ENCODE measurements around the gene ZNF292. TPM values are rescaled to one million over a fixed set of nuclear protein-coding genes. Genes with fewer than 3 reads are reported as not detected.
"Not testable (repeated sequence)": the region's sequence is repeated elsewhere in the genome, so short reads cannot be mapped to it uniquely, and the experiment has no call there.

ZNF292 gene
- 124 TPM for total RNA-seq

DNA sequence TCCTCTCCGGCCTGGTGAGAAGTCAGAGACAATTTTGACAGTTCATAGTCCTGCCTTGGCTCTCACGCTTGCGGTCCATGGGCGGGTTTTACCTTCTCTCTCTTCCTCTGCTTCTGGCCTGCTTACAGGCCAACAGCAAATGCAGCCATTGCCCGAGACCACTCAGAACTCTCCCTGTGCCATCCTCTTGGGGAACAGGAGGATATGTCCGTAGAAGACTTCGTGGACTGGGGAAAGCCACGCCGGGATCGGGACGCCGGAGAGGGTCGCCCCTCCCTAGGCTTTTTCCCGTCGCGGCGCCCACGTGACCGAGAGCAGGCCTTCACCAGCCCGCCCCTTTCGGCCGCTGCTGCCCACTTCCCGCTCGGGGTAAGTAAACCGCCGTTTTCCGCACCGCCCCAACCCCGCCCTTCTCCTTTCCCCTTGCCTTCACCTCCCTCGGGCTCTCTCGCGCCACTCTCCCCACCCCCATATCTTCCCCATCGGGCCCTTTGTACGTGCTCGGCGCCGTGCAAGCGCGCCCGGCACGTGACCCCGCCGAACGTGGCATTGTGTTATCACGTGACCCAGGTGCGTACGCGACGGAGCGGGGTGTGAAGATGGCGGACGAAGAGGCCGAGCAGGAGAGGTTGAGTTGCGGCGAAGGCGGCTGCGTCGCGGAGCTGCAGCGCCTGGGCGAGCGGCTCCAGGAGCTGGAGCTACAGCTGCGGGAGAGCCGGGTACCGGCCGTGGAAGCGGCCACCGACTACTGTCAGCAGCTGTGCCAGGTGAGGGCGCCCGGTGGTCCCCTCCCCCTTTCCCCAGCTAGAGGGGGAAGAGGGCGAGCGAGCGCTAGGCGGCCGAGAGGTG lies at the start of gene ZNF292:
ZNF292 (plus strand) TSS at position 573 of the 849 bp plus-strand sequence; CDS start at position 600, 27 bp downstream.
- peak; percentile 77 to 81 for DNase-seq (ENCODE audit: low spot score in 2 of 2)
- FAIRE-seq, result no peak

DNA sequence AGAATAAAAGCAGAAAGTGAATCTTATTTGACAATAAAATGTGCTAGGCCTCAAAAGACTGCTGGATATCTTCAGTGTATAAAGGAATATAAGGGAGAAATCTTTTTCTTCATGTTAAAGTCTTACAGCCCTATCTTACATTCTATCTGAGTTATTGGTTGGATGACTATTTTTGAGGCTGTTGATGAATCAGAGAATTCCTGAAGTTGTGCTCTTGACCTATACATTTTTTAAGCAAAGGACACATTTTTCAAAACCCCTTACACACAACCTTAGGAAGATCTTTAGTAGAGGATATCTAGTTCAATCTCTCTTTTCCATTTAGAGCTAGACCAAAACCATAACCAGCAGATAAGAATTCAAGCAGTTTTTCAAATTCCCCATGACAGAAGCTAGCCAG lies 49.5 kb upstream of the ZNF292 start:
- FAIRE-seq (no peak), DNase-seq (ENCODE audit: low spot score in 2 of 2) (no peak)

DNA sequence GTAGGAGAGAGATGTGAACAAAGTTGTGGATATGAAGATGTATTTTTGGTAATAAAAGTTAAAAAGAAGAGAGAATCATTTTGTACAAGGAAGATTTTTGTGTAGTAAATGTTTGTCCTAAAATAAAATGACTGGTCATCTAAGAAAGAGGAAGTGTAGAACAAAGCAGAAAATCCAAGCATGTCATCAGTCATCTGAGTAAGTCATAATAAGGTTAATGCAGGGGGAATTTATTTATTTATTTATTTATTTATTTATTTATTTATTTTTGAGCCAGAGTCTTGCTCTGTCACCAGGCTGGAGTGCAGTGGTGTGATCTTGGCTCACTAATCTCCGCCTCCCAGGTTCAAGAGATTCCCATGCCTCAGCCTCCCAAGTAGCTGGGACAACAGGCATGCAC lies 44.7 kb upstream of the ZNF292 start:
- no peak for DNase-seq (ENCODE audit: low spot score in 2 of 2)
- no peak for FAIRE-seq

DNA sequence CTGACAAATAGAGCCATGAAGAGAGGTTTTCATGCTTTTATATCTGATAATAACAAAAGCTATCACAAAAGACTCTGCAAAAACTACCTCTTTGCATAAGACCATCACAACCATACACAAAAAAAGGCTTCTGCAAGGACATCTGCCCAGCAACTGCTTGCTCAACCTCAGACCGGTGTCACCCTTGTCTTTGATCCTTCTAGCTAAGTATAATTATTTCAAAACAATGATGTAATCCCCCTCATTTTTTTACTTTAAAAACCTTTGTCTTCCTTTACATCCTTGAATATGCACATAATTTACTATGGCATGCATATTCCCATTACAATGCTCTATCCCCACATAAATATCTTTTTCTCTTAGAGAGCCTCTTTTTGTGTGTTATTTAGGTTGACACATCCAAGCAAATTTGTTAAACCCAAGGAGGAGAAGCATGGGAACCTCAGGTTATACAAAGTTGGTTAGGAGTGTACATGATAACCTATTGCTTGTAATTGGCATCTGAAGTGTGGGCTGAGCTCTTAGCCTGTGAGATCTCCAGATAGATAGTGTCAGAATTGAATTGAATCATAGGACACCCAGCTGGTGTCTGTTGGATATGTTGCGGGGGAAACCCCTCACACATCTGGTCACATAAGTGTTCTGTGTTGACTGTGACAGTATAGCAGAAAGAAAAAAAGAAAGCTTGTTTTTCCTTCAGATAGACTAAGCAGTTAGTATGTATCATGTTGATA lies 39.8 kb upstream of the ZNF292 start:
- no peak for FAIRE-seq
- no peak for DNase-seq (ENCODE audit: low spot score in 2 of 2)

DNA sequence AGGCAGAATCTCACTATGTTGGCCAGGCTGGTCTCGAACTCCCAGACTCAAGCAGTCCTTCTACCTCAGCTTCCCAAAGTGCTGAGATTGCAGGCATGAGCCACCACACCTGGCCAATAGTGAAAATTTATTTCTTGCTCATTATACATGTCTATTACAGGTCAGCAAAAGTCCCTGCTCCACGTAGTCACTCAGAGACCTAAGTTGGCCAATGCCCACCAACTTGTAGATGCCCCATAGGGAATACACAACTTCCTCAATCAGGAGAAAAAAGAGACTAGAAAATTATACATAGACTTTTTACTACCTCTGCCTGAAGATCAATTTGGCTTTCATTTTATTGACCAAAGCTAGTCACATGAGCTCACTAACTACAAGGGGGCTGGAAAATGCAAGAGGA lies 38.4 kb upstream of the ZNF292 start:
- DNase-seq (ENCODE audit: low spot score in 2 of 2) (no peak), FAIRE-seq (no peak)

DNA sequence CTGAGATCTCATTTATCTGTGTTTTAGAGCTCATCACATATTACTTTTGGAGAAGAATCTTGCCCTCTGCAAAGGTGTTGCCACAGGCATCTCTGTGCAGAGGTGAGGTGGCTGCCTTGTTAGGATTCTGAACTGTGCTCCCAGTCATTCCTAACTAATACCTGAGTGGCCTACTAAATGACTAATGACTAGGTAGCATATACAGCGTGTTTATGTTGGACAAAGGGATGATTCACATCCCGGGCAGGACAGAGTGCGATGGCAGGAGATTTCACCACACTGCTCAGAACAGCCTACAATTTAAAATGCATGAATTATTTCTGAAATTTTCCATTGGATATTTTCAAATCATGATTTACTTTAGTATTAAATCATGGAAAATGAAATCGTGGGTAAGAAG lies 37.3 kb upstream of the ZNF292 start:
- no peak for DNase-seq (ENCODE audit: low spot score in 2 of 2)
- no peak for FAIRE-seq

DNA sequence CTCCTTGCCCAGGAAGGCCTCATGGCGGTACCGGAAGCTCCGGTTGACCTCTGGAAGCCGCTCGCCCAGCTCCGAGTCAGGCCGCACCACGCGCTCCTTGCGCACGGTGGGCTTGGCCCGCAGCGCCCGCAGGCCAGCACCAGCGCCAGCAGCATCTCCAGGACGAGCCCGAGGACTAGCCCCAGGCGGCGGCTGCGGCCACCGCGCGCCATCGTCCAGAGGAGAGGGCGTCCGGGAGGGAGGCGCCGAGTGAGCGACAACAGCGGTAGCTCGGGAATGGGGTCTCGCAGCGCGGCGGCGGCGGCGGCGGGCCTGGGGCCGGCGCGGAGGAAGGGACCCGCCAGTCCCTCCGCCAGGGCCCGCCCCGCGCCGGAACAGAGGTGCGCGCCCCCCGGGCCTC lies 32.9 kb upstream of the ZNF292 start:
- FAIRE-seq (no peak), DNase-seq (ENCODE audit: low spot score in 2 of 2) (no peak)

DNA sequence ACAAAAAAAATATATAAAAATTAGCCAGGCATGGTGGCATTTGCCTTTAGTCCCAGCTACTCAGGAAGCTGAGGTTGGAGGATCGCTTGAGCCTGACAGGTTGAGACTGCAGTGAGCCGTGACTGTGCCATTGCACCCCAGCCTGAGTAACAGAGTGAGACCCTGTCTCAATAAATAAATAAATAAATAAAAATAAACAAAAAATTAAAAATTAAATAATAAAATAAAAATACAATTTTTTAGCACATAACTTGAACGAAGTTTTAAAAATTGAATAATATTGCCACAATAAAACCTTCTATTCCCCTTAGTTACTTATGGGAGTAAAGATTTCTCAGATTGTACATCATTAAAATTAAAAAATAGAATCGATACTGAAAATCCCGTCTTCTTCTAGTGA lies 31.3 kb upstream of the ZNF292 start:
- DNase-seq (ENCODE audit: low spot score in 2 of 2) (no peak), FAIRE-seq (peak; percentile 24)

DNA sequence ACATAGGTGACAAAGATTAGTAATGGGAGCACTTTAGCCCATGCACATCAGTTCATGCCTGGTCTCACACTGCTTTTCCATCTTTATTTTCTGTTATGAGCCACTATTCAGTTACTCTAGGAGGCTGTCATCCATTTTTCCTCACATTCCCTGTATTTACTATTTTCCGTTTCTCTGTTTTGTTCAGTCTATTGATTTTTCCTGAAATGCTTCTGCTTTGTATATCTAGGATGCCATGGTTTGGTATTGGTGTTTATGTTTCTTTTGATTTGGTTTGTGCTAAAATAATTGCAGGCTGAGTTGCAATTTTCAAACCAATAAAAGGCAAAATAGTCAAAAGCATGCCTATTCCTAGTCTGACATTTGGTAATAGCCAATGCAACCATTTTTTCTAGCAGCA lies 28.9 kb upstream of the ZNF292 start:
- DNase-seq (ENCODE audit: low spot score in 2 of 2) (no peak), FAIRE-seq (no peak)

DNA sequence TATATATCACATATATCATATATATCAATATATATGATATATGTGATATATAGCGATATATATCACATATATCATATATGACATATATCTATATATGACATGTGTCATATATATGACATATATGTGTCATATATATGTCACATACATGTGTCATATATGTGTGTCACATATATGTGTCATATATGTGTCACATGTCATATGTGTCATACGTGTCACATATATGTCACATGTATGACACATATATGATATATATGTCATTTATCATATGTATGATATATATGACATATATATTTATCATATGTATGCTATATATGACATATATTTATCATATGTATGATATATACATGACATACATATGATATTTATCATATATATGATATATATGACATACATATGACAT lies 27.6 kb upstream of the ZNF292 start:
- no peak for DNase-seq (ENCODE audit: low spot score in 2 of 2)
- FAIRE-seq, result no peak

DNA sequence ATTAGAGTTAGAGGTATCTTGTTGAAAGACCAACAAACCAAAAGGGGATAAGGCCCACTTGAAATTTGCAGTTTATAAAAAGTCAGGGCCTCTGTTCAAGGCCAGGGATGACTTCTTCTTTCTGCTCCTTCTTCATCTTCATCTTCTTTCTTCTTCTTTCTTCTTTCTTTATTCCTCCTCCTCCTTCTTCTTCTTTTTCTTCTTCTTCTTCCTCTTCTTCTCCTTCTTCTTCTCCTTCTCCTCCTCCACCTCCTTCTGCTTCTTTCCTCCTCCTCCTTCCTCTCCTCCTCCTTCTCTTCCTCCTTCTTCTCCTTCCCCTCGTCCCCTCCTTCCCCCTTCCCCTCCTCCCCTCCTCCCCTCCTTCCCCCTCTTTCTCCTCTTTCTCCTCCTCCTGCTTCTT lies 18.4 kb upstream of the ZNF292 start:
- FAIRE-seq (no peak), DNase-seq (ENCODE audit: low spot score in 2 of 2) (no peak)

DNA sequence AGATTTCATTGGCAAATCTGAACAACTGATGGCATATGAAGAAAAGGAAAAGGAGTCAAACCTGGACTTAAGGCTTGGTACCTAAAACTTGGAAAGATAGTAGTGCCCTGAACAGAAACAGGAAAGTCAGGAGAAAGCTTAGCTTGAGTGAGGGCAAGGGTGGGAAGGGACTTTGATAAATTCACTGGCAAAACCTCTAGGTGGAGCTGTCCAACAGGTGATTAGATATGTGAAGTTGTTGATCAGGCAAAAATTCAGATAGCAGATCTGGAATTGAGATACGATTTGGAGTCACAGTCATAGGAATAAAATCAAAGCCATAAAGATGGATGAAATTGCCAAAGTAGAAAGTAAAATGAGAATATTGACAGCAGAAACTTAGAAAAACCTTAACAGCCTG lies 16.1 kb upstream of the ZNF292 start:
- no peak for FAIRE-seq
- DNase-seq (ENCODE audit: low spot score in 2 of 2), result peak in 1 of 2 donors; percentile 35

DNA sequence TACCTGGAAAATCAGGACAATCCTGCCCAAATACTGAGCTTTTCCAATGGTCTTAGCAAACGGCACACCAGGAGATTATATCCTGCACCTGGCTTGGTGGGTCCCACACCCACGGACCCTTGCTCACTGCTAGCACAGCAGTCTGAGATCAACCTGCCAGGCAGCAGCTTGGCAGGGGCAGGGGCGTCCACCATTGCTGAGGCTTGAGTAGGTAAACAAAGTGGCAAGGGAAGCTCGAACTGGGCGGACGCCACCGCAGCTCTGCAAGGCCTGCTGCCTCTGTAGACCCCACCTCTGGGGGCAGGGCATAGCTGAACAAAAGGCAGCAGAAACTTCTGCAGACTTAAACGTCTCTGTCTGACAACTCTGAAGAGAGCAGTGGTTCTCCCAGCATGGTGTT lies 15.4 kb upstream of the ZNF292 start:
- not testable (repeated sequence) for FAIRE-seq; DNase-seq (ENCODE audit: low spot score in 2 of 2)

DNA sequence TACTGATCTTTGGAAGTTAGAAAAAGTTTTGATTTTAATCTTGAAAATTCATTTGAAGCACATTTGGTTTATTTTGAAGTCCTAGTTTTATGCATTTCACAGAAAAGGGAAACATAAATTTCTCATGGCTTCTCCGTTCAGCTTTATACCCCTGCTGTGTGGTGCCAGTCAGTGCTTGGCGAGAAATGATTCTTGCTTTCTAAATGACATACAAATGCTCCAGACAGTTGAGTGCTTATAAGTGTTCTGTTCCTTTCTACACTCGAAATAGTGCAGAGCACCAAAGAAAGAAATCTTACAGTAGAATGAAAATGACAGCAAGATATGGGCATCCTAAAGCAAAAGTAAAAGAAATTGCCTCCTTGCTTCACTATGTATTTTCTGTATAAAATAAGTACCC lies 9.0 kb upstream of the ZNF292 start:
- DNase-seq (ENCODE audit: low spot score in 2 of 2), result no peak
- no peak for FAIRE-seq

DNA sequence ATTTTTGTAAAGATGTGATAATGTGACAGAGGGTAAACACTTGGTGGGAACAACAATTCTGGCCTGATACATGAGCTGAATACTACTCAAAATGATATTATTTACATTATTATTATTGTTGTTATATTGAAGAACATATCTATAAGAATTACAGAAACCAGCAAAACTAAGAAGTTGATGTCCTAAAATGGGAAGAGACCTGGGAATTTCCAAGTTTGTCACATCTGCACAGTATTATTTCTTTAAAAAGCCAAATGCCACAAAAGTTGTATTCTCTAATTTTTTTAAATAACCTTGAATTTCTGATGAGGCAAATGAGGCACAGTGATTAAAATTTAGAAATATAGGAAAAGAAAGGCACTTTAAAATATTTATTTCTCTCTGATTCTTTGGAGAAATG lies 5.0 kb upstream of the ZNF292 start:
- no peak for FAIRE-seq

DNA sequence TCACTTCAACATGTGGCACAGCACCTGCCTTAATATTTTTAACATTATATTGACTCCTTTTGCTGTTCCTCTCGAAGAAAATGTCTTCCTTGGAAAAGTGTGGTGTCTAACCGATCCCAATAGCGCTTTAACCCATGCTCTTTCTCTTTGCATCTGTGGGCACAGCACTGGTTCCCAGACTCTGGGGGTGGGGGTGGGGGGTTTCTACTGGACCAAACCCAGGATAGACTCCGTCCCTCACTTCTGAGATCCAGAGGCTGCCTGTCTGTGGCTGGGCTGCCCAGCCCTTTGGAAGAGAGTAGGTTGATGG lies 3.9 kb upstream of the ZNF292 start:
- DNase-seq (ENCODE audit: low spot score in 2 of 2), result no peak
- no peak for FAIRE-seq

More for the DNA sequence above, 5.0 kb upstream of the ZNF292 start:
- DNase-seq (ENCODE audit: low spot score in 2 of 2), result no peak

DNA sequence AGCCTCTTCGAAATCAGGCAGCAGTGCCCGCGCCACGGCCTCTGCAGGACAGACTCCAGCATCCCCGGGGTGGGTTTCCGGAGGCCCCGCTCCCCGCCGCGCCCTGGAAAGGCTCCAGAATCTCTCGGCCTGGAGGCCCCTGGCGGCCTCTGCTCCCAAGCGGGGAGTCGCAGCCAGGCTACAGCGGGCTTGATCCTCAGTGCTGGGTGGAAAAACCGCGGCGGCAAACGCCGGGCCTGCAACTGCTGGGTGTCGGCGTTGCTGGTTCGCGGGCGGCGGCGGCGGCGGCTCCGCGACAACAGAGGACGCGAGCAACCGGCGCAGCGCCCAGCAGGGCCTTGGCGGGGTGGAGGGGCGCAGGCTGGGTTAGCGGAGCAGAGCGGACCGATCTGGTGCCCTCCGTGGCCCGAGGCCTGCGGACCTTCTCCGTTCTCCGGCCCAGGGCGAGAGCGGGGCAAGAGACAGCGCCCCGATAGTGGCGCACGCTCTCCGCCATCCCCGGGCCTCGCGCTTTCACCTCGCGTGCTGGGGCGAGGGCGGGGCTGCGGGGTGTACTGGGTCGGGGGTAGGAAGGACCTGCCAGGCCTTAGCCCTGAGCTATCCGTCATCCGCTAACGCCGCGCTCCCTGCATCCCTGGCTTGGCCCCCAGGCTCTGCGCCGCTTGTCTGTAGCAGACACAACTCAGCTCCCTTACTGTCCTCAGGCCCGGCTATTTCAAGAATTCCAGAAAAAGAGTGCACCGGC lies 3.4 kb upstream of the ZNF292 start:
- DNase-seq (ENCODE audit: low spot score in 2 of 2) (peak; percentile 39 to 53), FAIRE-seq (no peak)

DNA sequence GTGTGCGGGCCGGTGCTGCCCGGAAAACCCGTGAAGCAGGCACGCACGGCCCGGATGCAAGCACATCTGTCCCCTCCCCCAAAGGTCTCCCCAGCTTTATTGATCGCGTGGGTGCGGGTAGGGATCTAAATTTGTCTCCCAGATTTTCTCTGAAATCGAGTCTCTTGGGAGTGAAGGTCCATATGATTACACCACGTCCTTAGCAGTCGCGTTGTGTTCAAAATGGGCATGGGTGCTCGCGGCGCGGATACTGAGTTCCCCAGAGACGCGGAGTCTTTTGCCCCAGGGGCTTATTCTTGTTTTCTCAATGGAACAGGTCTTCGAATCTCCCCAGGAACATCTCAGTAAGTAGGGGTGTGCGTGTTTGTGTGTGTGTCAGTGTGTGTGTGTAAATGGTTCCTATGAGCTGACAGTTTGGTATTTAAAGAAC lies 2.8 kb upstream of the ZNF292 start:
- DNase-seq (ENCODE audit: low spot score in 2 of 2) (no peak), FAIRE-seq (no peak)

DNA sequence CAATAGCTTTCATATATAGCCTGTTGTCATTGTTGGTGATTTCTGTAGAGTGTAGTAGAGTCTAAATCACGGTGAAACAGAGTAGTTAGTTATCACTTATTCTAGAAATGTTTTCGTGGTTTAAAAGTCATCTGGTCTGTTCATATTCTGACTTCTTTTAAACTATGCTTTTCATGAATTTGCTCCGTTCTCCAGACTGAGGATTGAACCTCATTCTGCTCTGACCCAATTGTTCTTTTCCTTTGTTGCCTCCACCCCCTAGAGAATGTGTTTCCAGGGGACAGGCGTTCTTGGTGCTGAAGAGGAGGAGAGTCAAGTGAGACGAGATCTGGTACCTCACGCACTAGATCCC lies 748 bp upstream of the ZNF292 start:
- no peak for FAIRE-seq
- DNase-seq (ENCODE audit: low spot score in 2 of 2), result peak in 1 of 2 donors; percentile 49

DNA sequence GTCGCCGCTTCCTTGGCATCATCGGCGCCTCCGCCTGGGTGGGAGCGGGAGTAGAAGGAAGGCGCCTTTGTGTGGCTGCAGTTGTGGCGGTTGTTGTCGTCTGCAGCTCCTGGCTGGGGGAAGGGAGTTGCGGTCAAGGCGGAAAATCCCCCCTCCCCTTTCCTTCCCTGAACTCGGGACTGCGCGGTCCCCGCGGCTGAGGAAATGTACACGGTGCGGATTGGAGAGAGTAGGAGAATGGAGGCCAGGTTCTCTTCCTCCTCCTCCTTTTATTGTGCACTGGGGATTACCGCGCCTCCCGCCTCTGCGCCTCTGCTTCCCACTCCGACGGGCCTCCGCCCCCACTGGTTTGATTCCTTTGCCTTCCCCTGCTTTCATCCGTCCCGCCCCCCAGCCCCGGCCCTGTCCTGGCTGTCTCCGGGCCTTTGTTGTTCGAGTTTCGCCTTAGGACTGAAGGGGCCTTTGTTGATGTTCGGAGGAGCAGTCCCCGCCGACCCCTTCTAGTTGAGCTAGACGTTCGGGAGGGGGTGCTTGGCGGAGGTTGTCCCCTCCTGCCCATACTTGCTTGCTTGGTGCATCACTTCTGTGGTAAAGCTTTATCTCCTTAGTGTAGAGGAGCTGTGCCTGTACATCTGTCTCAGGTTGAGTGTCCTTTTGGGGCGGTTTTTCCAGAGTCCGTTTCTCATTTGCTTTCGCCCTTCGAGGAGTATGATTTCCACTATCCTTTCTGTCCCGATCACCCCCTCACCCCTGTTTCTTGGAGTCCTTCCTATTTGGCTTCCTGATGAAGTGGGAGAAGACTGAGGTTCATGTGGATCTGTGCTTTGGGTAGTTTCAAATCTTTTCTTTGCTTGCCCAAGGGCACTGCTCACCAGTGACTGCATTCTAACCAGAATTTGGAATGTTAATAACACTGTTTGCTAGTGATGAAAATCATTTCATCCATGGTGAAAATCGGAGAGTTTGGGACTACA lies 764 bp downstream of the ZNF292 start:
- DNase-seq (ENCODE audit: low spot score in 2 of 2) (peak in 1 of 2 donors; percentile 13), FAIRE-seq (no peak)

Measured in frontal cortex (tissue), 4 donors.